ENCODE measurements around the gene ADGRA1. TPM values are rescaled to one million over a fixed set of nuclear protein-coding genes. Genes with fewer than 3 reads are reported as not detected.

Gene ADGRA1
- total RNA-seq, 1 experiment from 2014 or later = not detected

GRCh38 chr10:133158437-133158755 lies 70.7 kb downstream of the ADGRA1 start:
- no peak for ATAC-seq
- no peaks in the 10 kb centered on the region for H3K79me2 ChIP-seq (ENCODE audit: low read length)
- TF ChIP-seq CTCF (conservative IDR thresholded peaks at IDR 0.05; ENCODE audit: low read depth, low read length) = no peak
- no peak for TF ChIP-seq EZH2 (IDR thresholded peaks at IDR 0.05; ENCODE audit: low read length, unreplicated experiment)
- no peak for TF ChIP-seq EZH2phosphoT487 (IDR thresholded peaks at IDR 0.05; ENCODE audit: borderline replicate concordance, low read length)
- ChIA-PET CTCF (no interaction called here), POLR2A (ENCODE audit: unreplicated experiment) (no interaction called here)
- DNase-seq = no peak
- H3K4me3 ChIP-seq (ENCODE audit: low read length) = no peak overlapping the region
- H3K36me3 ChIP-seq (ENCODE audit: low read depth, low read length) = no peaks in the 10 kb centered on the region
- H3K9me3 ChIP-seq (ENCODE audit: low read length) = no peaks in the 10 kb centered on the region
- peaks cover 14% of the 10 kb centered on the region for H3K27me3 ChIP-seq (ENCODE audit: low read length)
- no peak overlapping the region for H3K4me2 ChIP-seq (ENCODE audit: low read length)
- H4K20me1 ChIP-seq (ENCODE audit: low read length) = no peaks in the 10 kb centered on the region
- H2AFZ ChIP-seq (ENCODE audit: low read length) = no peak overlapping the region
- no peaks in the 10 kb centered on the region; the same call in 1 of the 2 replicates for H3K4me1 ChIP-seq (ENCODE audit: insufficient read depth, low read length)
- H3K9ac ChIP-seq (ENCODE audit: low read length) = no peak overlapping the region
- H3K9me2 ChIP-seq (replicated peaks; ENCODE audit: low read length) = no peaks in the 10 kb centered on the region
- intact Hi-C loops (cut with micrococcal nuclease) = no loop called here
- no peak overlapping the region for H3K27ac ChIP-seq (ENCODE audit: low read length)
- H3F3A ChIP-seq (ENCODE audit: low read length, unreplicated experiment) = no peaks in the 10 kb centered on the region
- BruUV-seq (replicated peaks) = no TSS peak

GRCh38 chr10:133158756-133159610 lies 71.3 kb downstream of the ADGRA1 start:
- no peaks in the 10 kb centered on the region; the same call in 1 of the 2 replicates for H3K4me1 ChIP-seq (ENCODE audit: insufficient read depth, low read length)
- no peaks in the 10 kb centered on the region for H4K20me1 ChIP-seq (ENCODE audit: low read length)
- ChIA-PET CTCF (no interaction called here), POLR2A (ENCODE audit: unreplicated experiment) (no interaction called here)
- intact Hi-C loops (cut with micrococcal nuclease) = no loop called here
- H3K27ac ChIP-seq (ENCODE audit: low read length) = no peak overlapping the region
- TF ChIP-seq EZH2 (IDR thresholded peaks at IDR 0.05; ENCODE audit: low read length, unreplicated experiment) = no peak
- no peak for TF ChIP-seq CTCF (conservative IDR thresholded peaks at IDR 0.05; ENCODE audit: low read depth, low read length)
- no peak for TF ChIP-seq EZH2phosphoT487 (IDR thresholded peaks at IDR 0.05; ENCODE audit: borderline replicate concordance, low read length)
- ATAC-seq (no peak), DNase-seq (no peak)
- H3K9ac ChIP-seq (ENCODE audit: low read length) = no peak overlapping the region
- H3K9me2 ChIP-seq (replicated peaks; ENCODE audit: low read length) = no peaks in the 10 kb centered on the region
- H3K4me3 ChIP-seq (ENCODE audit: low read length) = no peak overlapping the region
- no peaks in the 10 kb centered on the region for H3K9me3 ChIP-seq (ENCODE audit: low read length)
- peaks cover 14% of the 10 kb centered on the region for H3K27me3 ChIP-seq (ENCODE audit: low read length)
- H3K36me3 ChIP-seq (ENCODE audit: low read depth, low read length) = no peaks in the 10 kb centered on the region
- BruUV-seq (replicated peaks) = no TSS peak
- H3K4me2 ChIP-seq (ENCODE audit: low read length) = no peak overlapping the region
- H3K79me2 ChIP-seq (ENCODE audit: low read length) = no peaks in the 10 kb centered on the region
- no peaks in the 10 kb centered on the region for H3F3A ChIP-seq (ENCODE audit: low read length, unreplicated experiment)
- H2AFZ ChIP-seq (ENCODE audit: low read length) = no peak overlapping the region

- DNase-seq (no peak), ATAC-seq (no peak)
- intact Hi-C loops (cut with micrococcal nuclease) = no loop called here
- Histone ChIP-seq H3K9me2 (replicated peaks; ENCODE audit: low read length) (no peaks in the 10 kb centered on the region), H3K4me1 (ENCODE audit: insufficient read depth, low read length) (no peaks in the 10 kb centered on the region; the same call in 1 of the 2 replicates), H3K9me3 (ENCODE audit: low read length) (no peaks in the 10 kb centered on the region), H3K9ac (ENCODE audit: low read length) (no peak overlapping the region), H3K4me3 (ENCODE audit: low read length) (no peak overlapping the region), H3K36me3 (ENCODE audit: low read depth, low read length) (no peaks in the 10 kb centered on the region), H3K27ac (ENCODE audit: low read length) (no peak overlapping the region), H4K20me1 (ENCODE audit: low read length) (no peaks in the 10 kb centered on the region), H3K27me3 (ENCODE audit: low read length) (peaks cover 14% of the 10 kb centered on the region), H3F3A (ENCODE audit: low read length, unreplicated experiment) (no peaks in the 10 kb centered on the region), H3K79me2 (ENCODE audit: low read length) (no peaks in the 10 kb centered on the region), H2AFZ (ENCODE audit: low read length) (no peak overlapping the region), H3K4me2 (ENCODE audit: low read length) (no peak overlapping the region)
- no peak for TF ChIP-seq EZH2phosphoT487 (IDR thresholded peaks at IDR 0.05; ENCODE audit: borderline replicate concordance, low read length)
- no peak for TF ChIP-seq CTCF (conservative IDR thresholded peaks at IDR 0.05; ENCODE audit: low read depth, low read length)
- TF ChIP-seq EZH2 (IDR thresholded peaks at IDR 0.05; ENCODE audit: low read length, unreplicated experiment) = no peak
- no TSS peak for BruUV-seq (replicated peaks)
- ChIA-PET CTCF (no interaction called here), POLR2A (ENCODE audit: unreplicated experiment) (no interaction called here)
Measured at GRCh38 chr10:133159611-133159949, 71.9 kb downstream of the ADGRA1 start.

Measured in PC-3 (cell line).